GM12878 (cell line): ENCODE results near the gene RASSF10. TPM values are rescaled to one million over a fixed set of nuclear protein-coding genes. Genes with fewer than 3 reads are reported as not detected.

Experiments
- ATAC-seq: fragments of 200-7000 bp; cut with Tn5 transposase; 3 replicates; pipeline ENCODE4 v1.9.1; 2020; ENCODE audit warnings: mild to moderate bottlenecking, moderate library complexity
- BruUV-seq: library from RNA; stranded (reverse); fragments of 400-500 nt; replicated peaks from 2 replicates; lab custom pipeline; 2021; lab: Mats Ljungman, UMichigan
- CTCF ChIA-PET: fragments of 300-600 bp; sonication (Branson Sonifier 250); formaldehyde crosslinking; extraction: SDS; loops from one replicate; lab custom pipeline; 2021; ENCODE audit warnings: inconsistent platforms; lab: Yijun Ruan, JAX
- POLR2A ChIA-PET: fragments of 350-600 bp; formaldehyde crosslinking; extraction: SDS; loops from one replicate; lab custom pipeline; 2021; ENCODE audit warnings: inconsistent platforms; lab: Charles Lee
- RAD21 ChIA-PET: fragments of 300-600 bp; sonication (Branson Sonifier 250); formaldehyde crosslinking; loops from one replicate; lab custom pipeline; 2023; ENCODE audit warnings: antibody characterized with exemption; ENCODE audit not compliant: unreplicated experiment; lab: Charles Lee
- SMC1A ChIA-PET: fragments of 300-600 bp; sonication (Branson Sonifier 250); formaldehyde crosslinking; loops from one replicate; lab custom pipeline; 2023; ENCODE audit not compliant: unreplicated experiment, uncharacterized antibody; lab: Charles Lee
- DNase-seq: peaks from one replicate; pipeline ENCODE4 v3.0.0-alpha.2; 2011; ENCODE audit warnings: low read depth, low spot score
- FAIRE-seq: peaks from 3 replicates; lab custom pipeline; 2011; peaks lifted over from hg19 to GRCh38; lab: Jason Lieb, UNC
- H2AFZ ChIP-seq: 2 replicates; pipeline ENCODE4 v1.6.0; 2011; ENCODE audit warnings: low read depth, low read length, control low read depth; ENCODE audit not compliant: control insufficient read depth
- H3K27ac ChIP-seq: 2 replicates; pipeline ENCODE4 v1.5.1; 2011; ENCODE audit warnings: control low read depth; ENCODE audit not compliant: control insufficient read depth, insufficient read depth
- H3K27me3 ChIP-seq, 2 experiments: replicated peaks in 1 of 2; 2 replicates each; pipeline versions ENCODE4 v1.6.0 to v1.6.1; 2011; ENCODE audit warnings: low read length in 1 of 2; ENCODE audit not compliant: control insufficient read depth in 2 of 2, insufficient read depth in 2 of 2
- H3K36me3 ChIP-seq, 2 experiments: 2 replicates each; pipeline ENCODE4 v1.5.1; 2011; ENCODE audit warnings: low read length in 1 of 2; ENCODE audit not compliant: control insufficient read depth in 2 of 2, insufficient read depth in 2 of 2
- H3K4me1 ChIP-seq: 2 replicates; pipeline ENCODE4 v1.6.1; 2011; ENCODE audit warnings: mild to moderate bottlenecking, low read length, moderate library complexity, mixed read lengths; ENCODE audit not compliant: control insufficient read depth, insufficient read depth
- H3K4me2 ChIP-seq: 2 replicates; pipeline ENCODE4 v1.6.0; 2011; ENCODE audit warnings: control low read depth; ENCODE audit not compliant: control insufficient read depth, insufficient read depth
- H3K4me3 ChIP-seq: fragments of 200-600 bp; sonication (generic); 2 replicates; pipeline ENCODE4 v1.5.1; 2016
- H3K79me2 ChIP-seq: 2 replicates; pipeline ENCODE4 v1.6.0; 2011; ENCODE audit warnings: low read length; ENCODE audit not compliant: control insufficient read depth, insufficient read depth
- H3K9ac ChIP-seq: 2 replicates; pipeline ENCODE4 v1.8.0; 2011; ENCODE audit warnings: low read length, control low read depth, mixed read lengths; ENCODE audit not compliant: control insufficient read depth, insufficient read depth
- H3K9me3 ChIP-seq: replicated peaks from 3 replicates; pipeline ENCODE4 v1.5.1; 2011; ENCODE audit warnings: mild to moderate bottlenecking, low read length; ENCODE audit not compliant: control insufficient read depth, insufficient read depth
- H4K20me1 ChIP-seq: 2 replicates; pipeline ENCODE4 v1.6.0; 2011; ENCODE audit not compliant: control insufficient read depth, insufficient read depth
- CHD1 ChIP-seq: IDR thresholded peaks from 2 replicates; pipeline ENCODE4 v1.6.1; 2012; ENCODE audit warnings: low read depth, low read length, improper control_type of control experiment
- DPF2 ChIP-seq: fragments of 450-650 bp; IDR thresholded peaks from 2 replicates; pipeline ENCODE4 v1.6.1; 2017; ENCODE audit warnings: mild to moderate bottlenecking
- E2F4 ChIP-seq: IDR thresholded peaks from 2 replicates; pipeline ENCODE4 v1.6.1; 2012; ENCODE audit warnings: low read depth, low read length, improper control_type of control experiment
- EP300 ChIP-seq, 2 experiments: fragments of 150-350 bp in 1 of 2; IDR thresholded peaks; 2 replicates each; pipeline ENCODE4 v1.6.1; 2011 to 2012; ENCODE audit warnings: low read depth in 2 of 2, low read length in 2 of 2, borderline replicate concordance in 1 of 2, improper control_type of control experiment in 1 of 2, inconsistent platforms in 1 of 2; ENCODE audit not compliant: control insufficient read depth in 1 of 2
- ESRRA ChIP-seq: IDR thresholded peaks from 2 replicates; pipeline ENCODE4 v1.6.1; 2012; ENCODE audit warnings: mild to moderate bottlenecking, low read length, improper control_type of control experiment
- HCFC1 ChIP-seq: fragments of 150-350 bp; IDR thresholded peaks from 2 replicates; pipeline ENCODE4 v1.6.1; 2014; ENCODE audit warnings: low read length
- KDM1A ChIP-seq: fragments of 200-600 bp; sonication (generic); IDR thresholded peaks from 2 replicates; pipeline ENCODE4 v1.6.1; 2016; ENCODE audit warnings: borderline replicate concordance
- NR2F1 ChIP-seq: fragments of 450-650 bp; conservative IDR thresholded peaks from 2 replicates; pipeline ENCODE4 v1.6.1; 2017; ENCODE audit warnings: mild to moderate bottlenecking
- PAX8 ChIP-seq: fragments of 450-650 bp; IDR thresholded peaks from 2 replicates; pipeline ENCODE4 v1.6.1; 2017; ENCODE audit warnings: mild to moderate bottlenecking, moderate library complexity
- POLR2AphosphoS2 ChIP-seq: IDR thresholded peaks from 2 replicates; pipeline ENCODE4 v1.6.1; 2011; ENCODE audit warnings: low read depth, mild to moderate bottlenecking, low read length, improper control_type of control experiment, moderate library complexity
- SMAD1 ChIP-seq: fragments of 450-650 bp; IDR thresholded peaks from 2 replicates; pipeline ENCODE4 v1.6.1; 2018; ENCODE audit warnings: mild to moderate bottlenecking, low read depth; ENCODE audit not compliant: partially characterized antibody
- SMARCA5 ChIP-seq: fragments of 450-650 bp; IDR thresholded peaks from 2 replicates; pipeline ENCODE4 v1.6.1; 2017; ENCODE audit warnings: mild to moderate bottlenecking
- SP1 ChIP-seq: IDR thresholded peaks from one replicate; pipeline ENCODE4 v1.6.1; 2011; ENCODE audit warnings: low read depth, low read length
- SPI1 ChIP-seq: IDR thresholded peaks from 2 replicates; pipeline ENCODE4 v1.6.1; 2011; ENCODE audit warnings: low read depth, mild to moderate bottlenecking, low read length, moderate library complexity, borderline replicate concordance; ENCODE audit not compliant: insufficient read depth
- ZBTB4 ChIP-seq: fragments of 450-650 bp; formaldehyde crosslinking; IDR thresholded peaks from 2 replicates; pipeline ENCODE4 v1.4.0; 2022; ENCODE audit warnings: mild to moderate bottlenecking, moderate library complexity
- WGBS: methylation state at CpG from one replicate; pipeline ENCODE4 v1.1.6; 2016; ENCODE audit warnings: low lambda C conversion rate; ENCODE audit not compliant: insufficient replicate concordance, insufficient coverage; ENCODE audit errors: missing lambda C conversion rate; 5-methylcytosine and 5-hydroxymethylcytosine counted together
- in situ Hi-C: fragments of 300-500 bp; cut with MboI; formaldehyde crosslinking; loops from 9 replicates; pipeline ENCODE4 v1.14.3; 2018; ENCODE audit warnings: mixed read lengths
- intact Hi-C: fragments of 100-400 bp; cut with micrococcal nuclease; formaldehyde crosslinking; loops from one replicate; pipeline ENCODE4 v1.14.2; 2022; ENCODE audit not compliant: unreplicated experiment
- polyA plus RNA-seq, 11 experiments: library from polyadenylated mRNA; depleted of rRNA in 4 of 11; unstranded in 6 of 11; stranded (reverse) in 5 of 11; fragments of >200 nt; fragmentation: Nextera tagmentation in 4 of 11; fragmentation: Illumina TruSeq in 1 of 11; extraction: Ambion mirVana in 4 of 11; extraction: Trizol in 1 of 11; gene quantifications; 1 replicate in 1 of 11; 2 replicates in 10 of 11; pipeline versions ENCODE4 v1.2.1 to v1.2.3, GENCODE V29; 2011 to 2016; ENCODE audit warnings: inconsistent platforms in 2 of 11, missing spikeins in 2 of 11, low read depth in 1 of 11
- total RNA-seq, 4 experiments: library from RNA; depleted of rRNA in 3 of 4; stranded (reverse); fragments of >200 nt in 3 of 4; fragmentation: Illumina TruSeq in 1 of 4; extraction: Trizol in 1 of 4; gene quantifications; 2 replicates each; pipeline versions ENCODE4 v1.2.1 to v1.2.3, GENCODE V29; 2013 to 2021
- TF ChIP-seq, protein P1 (sequence below): fragments of 450-650 bp; IDR thresholded peaks from 2 replicates; pipeline ENCODE4 v1.6.1; 2016; ENCODE audit warnings: mild to moderate bottlenecking, moderate library complexity, borderline replicate concordance

The RASSF10 gene
- total and polyA plus RNA-seq, 10 of the 15 experiments (the other 5 are each of a cell fraction or from before 2014, with no cell fraction given), result 0.03 to 0.23 (median 0.09) TPM; not detected in 6

DNA sequence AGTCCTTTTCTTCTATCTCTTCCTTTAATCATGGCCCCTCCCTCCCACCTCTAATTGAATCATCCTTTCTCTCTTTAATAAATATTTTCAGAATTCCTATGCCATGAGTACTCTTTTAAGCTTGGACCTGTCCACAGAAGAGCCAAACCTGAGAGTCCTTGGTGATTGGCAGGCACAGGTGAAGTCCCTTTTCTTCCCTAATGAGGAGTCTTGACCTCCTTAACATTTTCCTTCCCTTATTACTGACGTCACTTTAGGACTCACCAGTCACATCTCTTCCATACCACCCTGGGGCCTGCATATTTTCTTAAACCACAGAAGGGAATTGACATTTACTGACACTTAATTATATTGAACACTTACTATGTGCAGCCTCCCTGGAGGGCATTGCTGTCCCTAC lies 41.0 kb upstream of the RASSF10 start (continued):
- TF ChIP-seq SMAD1 (no peak), ESRRA (no peak), HCFC1 (no peak), POLR2AphosphoS2 (no peak)

DNA sequence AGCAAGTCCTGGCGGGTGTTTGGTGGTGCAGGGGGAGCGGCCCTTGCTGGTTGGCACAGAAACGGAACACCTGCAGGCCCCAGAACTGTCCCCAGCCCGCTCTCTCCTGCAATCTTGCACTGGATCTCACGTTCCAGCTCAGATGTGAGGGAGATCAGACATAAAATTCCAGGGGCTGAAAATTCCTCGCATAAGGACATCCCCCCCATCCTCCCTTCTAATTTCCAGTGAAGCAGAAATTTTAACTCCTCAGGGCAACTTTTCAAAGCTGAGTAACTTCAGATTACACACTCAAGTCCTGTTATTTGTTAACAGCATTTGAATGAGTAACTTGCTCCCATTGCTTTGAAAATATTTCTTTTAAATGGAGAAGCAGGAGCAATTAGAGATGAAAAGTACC lies 40.3 kb upstream of the RASSF10 start:
- Histone ChIP-seq H3K4me1 (no peaks in the 10 kb centered on the region), H2AFZ (no peak overlapping the region), H3K27me3 (no peaks in the 10 kb centered on the region), H3K79me2 (no peaks in the 10 kb centered on the region), H3K4me3 (no peak overlapping the region), H3K9ac (no peak overlapping the region), H3K4me2 (no peak overlapping the region), H4K20me1 (no peaks in the 10 kb centered on the region), H3K36me3 (no peaks in the 10 kb centered on the region), H3K9me3 (no peaks in the 10 kb centered on the region), H3K27ac (no peak overlapping the region)
- RAD21 ChIA-PET, result interaction anchor here (8.5 kb wide), 1 partner anchor 183 kb away, joined by 84 read pairs; no protein-coding TSS in a partner anchor
- ATAC-seq (no peak), FAIRE-seq (no peak), DNase-seq (no peak)
- 36% methylated on average over 6 of the region's 6 CpGs for WGBS
- BruUV-seq, result no TSS peak
- intact Hi-C loops, result loop anchor here (10.0 kb wide), 1 partner anchor 496 kb away; the partner anchor contains the start of gene BTBD10
- SMC1A ChIA-PET, result no interaction called here
- CTCF ChIA-PET, result interaction anchor here (1.7 to 11.6 kb wide), 2 partner anchors 146 to 180 kb away, joined by 5 to 201 read pairs; no protein-coding TSS in a partner anchor
- POLR2A ChIA-PET, result interaction anchor here (1.4 kb wide), 1 partner anchor 11 kb away, joined by 3 read pairs; no protein-coding TSS in a partner anchor
- in situ Hi-C loops, result loop anchor here (25.0 kb wide), 1 partner anchor 218 kb away; no protein-coding TSS in a partner anchor
- TF ChIP-seq, protein P1, sequence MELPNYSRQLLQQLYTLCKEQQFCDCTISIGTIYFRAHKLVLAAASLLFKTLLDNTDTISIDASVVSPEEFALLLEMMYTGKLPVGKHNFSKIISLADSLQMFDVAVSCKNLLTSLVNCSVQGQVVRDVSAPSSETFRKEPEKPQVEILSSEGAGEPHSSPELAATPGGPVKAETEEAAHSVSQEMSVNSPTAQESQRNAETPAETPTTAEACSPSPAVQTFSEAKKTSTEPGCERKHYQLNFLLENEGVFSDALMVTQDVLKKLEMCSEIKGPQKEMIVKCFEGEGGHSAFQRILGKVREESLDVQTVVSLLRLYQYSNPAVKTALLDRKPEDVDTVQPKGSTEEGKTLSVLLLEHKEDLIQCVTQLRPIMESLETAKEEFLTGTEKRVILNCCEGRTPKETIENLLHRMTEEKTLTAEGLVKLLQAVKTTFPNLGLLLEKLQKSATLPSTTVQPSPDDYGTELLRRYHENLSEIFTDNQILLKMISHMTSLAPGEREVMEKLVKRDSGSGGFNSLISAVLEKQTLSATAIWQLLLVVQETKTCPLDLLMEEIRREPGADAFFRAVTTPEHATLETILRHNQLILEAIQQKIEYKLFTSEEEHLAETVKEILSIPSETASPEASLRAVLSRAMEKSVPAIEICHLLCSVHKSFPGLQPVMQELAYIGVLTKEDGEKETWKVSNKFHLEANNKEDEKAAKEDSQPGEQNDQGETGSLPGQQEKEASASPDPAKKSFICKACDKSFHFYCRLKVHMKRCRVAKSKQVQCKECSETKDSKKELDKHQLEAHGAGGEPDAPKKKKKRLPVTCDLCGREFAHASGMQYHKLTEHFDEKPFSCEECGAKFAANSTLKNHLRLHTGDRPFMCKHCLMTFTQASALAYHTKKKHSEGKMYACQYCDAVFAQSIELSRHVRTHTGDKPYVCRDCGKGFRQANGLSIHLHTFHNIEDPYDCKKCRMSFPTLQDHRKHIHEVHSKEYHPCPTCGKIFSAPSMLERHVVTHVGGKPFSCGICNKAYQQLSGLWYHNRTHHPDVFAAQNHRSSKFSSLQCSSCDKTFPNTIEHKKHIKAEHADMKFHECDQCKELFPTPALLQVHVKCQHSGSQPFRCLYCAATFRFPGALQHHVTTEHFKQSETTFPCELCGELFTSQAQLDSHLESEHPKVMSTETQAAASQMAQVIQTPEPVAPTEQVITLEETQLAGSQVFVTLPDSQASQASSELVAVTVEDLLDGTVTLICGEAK, result no peak
- no peak for TF ChIP-seq EP300 (IDR thresholded peaks at IDR 0.05; ENCODE audit: borderline replicate concordance in 1 of 2, control insufficient read depth in 1 of 2, low read depth in 2 of 2, low read length in 2 of 2)
- no peak for TF ChIP-seq PAX8
- TF ChIP-seq ZBTB4, result no peak
- no peak for TF ChIP-seq SPI1
- no peak for TF ChIP-seq SMARCA5
- TF ChIP-seq DPF2, result no peak
- TF ChIP-seq KDM1A, result no peak
- TF ChIP-seq SP1, result no peak
- no peak for TF ChIP-seq CHD1
- TF ChIP-seq NR2F1, result no peak
- TF ChIP-seq E2F4, result no peak
